GM12878 (cell line): ENCODE data around the gene RIPOR3.

Experiments
- POLR2AphosphoS2 ChIP-seq: IDR thresholded peaks from 2 replicates; pipeline ENCODE4 v1.6.1; 2011; ENCODE audit warnings: low read depth, mild to moderate bottlenecking, low read length, improper control_type of control experiment, moderate library complexity
- POLR2AphosphoS5 ChIP-seq: IDR thresholded peaks from 2 replicates; pipeline ENCODE4 v1.6.1; 2011; ENCODE audit warnings: mild to moderate bottlenecking, low read length, inconsistent platforms

- TF ChIP-seq POLR2AphosphoS2 = no peak
- no peak for TF ChIP-seq POLR2AphosphoS5
These were observed 36.4 kb downstream of the RIPOR3 start for GRCh38 chr20:50654904-50655303.
